ENCODE data around the gene ZNF79.
"Not testable (repeated sequence)": the region's sequence is repeated elsewhere in the genome, so short reads cannot be mapped to it uniquely, and the experiment has no call there.

ZNF79 gene

GRCh38 chr9:127452691-127453090 lies 28.5 kb downstream of the ZNF79 start:
- no peak for ATAC-seq
- peak overlapping the region; percentile 93 to 95 for H3K4me3 Mint-ChIP-seq
- no peak overlapping the region for H3K27ac Mint-ChIP-seq

GRCh38 chr9:127455324-127455992 lies 31.3 kb downstream of the ZNF79 start:
- no peak overlapping the region for H3K4me3 Mint-ChIP-seq

More at GRCh38 chr9:127452691-127453090, 28.5 kb downstream of the ZNF79 start:
- H3K9me3 Mint-ChIP-seq = no peaks in the 10 kb centered on the region
- H3K27me3 Mint-ChIP-seq = no peaks in the 10 kb centered on the region
- H3K4me1 Mint-ChIP-seq = peaks cover 54% of the 10 kb centered on the region
- DNase-seq = no peak

GRCh38 chr9:127457191-127457878 lies 33.2 kb downstream of the ZNF79 start:
- peaks cover 19% of the 10 kb centered on the region for H3K4me1 Mint-ChIP-seq
- no peak for ATAC-seq

More at GRCh38 chr9:127455324-127455992, 31.3 kb downstream of the ZNF79 start:
- ATAC-seq (no peak), DNase-seq (no peak)
- Mint-ChIP-seq H3K4me1 (peaks cover 26% of the 10 kb centered on the region), H3K9me3 (no peaks in the 10 kb centered on the region), H3K27me3 (no peaks in the 10 kb centered on the region), H3K27ac (no peak overlapping the region)

GRCh38 chr9:127458921-127459320 lies 34.7 kb downstream of the ZNF79 start:
- no peak overlapping the region for H3K4me3 Mint-ChIP-seq
- DNase-seq (no peak), ATAC-seq (no peak)
- H3K27me3 Mint-ChIP-seq = no peaks in the 10 kb centered on the region
- H3K9me3 Mint-ChIP-seq = no peaks in the 10 kb centered on the region
- H3K4me1 Mint-ChIP-seq = peaks cover 6% of the 10 kb centered on the region
- H3K27ac Mint-ChIP-seq = no peak overlapping the region

More at GRCh38 chr9:127457191-127457878, 33.2 kb downstream of the ZNF79 start:
- peak overlapping the region in 1 of 2 donors; percentile 75 for H3K27ac Mint-ChIP-seq
- H3K4me3 Mint-ChIP-seq = no peak overlapping the region
- H3K27me3 Mint-ChIP-seq = no peaks in the 10 kb centered on the region
- no peak for DNase-seq
- no peaks in the 10 kb centered on the region for H3K9me3 Mint-ChIP-seq

DNA sequence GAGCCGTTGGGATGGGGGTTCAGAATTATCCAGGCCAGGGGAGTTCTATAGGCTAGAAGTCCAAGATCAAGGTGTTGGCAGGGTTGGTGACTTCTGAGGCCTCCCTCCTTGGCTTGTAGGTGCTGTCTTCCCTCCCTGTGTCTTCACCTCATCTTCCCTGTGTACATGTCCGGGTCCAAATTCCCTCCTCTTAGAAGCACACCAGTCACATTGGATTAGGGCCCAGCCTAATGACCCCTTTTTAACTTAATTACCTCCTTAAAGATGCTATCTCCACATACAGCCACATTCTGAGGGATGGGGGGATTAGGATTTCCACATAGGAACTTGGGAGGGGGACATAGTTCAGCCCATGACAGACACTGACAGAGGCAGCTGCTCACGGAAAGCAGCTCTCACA lies 39.2 kb downstream of the ZNF79 start:
- DNase-seq (no peak), ATAC-seq (no peak)
- Mint-ChIP-seq H3K27ac (no peak overlapping the region), H3K4me1 (no peaks in the 10 kb centered on the region), H3K27me3 (no peaks in the 10 kb centered on the region), H3K4me3 (no peak overlapping the region), H3K9me3 (no peaks in the 10 kb centered on the region)

DNA sequence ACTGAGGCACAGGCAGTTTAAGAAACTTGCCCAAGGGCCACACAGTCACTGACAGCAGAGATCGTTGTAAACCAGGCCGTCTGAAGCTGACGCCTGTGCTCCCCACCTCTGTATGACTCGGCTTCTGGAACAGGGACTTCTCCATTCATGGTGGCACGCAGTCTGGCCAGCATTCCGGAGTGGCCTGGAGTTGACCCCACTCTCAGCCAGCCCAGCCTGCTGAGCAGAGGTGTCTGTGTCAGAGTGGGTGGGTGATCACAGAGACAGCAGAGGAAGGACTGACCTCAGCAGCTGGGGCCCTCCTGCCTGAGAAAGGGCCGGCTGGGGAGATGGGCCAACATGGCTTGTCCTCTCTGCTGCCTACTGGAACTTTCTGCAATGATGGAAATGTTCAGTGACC lies 39.7 kb downstream of the ZNF79 start:
- H3K27ac Mint-ChIP-seq = no peak overlapping the region
- no peaks in the 10 kb centered on the region for H3K27me3 Mint-ChIP-seq
- no peaks in the 10 kb centered on the region for H3K4me1 Mint-ChIP-seq
- ATAC-seq = no peak
- no peak for DNase-seq
- no peak overlapping the region for H3K4me3 Mint-ChIP-seq
- no peaks in the 10 kb centered on the region for H3K9me3 Mint-ChIP-seq

GRCh38 chr9:127466407-127466917 lies 42.3 kb downstream of the ZNF79 start:
- ATAC-seq, H3K27ac Mint-ChIP-seq, H3K27me3 Mint-ChIP-seq, H3K4me1 Mint-ChIP-seq, H3K9me3 Mint-ChIP-seq, H3K4me3 Mint-ChIP-seq, DNase-seq: not testable (repeated sequence)

DNA sequence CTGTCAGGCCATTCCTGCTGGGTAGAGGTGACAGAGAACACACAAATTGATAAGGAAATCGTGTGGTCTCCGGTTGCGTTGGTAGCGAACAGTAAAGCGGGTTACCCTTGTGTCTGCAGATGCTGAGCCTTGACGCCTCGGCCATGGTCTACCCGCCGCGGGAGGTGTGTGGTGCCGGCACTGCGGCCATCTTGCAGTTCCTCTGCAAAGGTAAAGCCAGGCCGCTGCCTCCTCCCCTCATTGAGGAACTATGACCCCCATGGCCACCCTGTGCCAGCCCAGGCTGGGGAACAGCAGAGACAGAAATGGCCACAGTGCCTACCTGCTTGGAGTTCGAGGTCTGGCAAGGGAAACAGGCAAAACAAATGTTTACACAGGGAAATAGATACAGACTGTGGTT lies 43.4 kb downstream of the ZNF79 start:
- H3K27me3 Mint-ChIP-seq = no peaks in the 10 kb centered on the region
- ATAC-seq = no peak
- H3K4me1 Mint-ChIP-seq = no peaks in the 10 kb centered on the region
- peak overlapping the region; percentile 27 to 42 for H3K27ac Mint-ChIP-seq
- H3K9me3 Mint-ChIP-seq = no peaks in the 10 kb centered on the region
- no peak for DNase-seq
- no peak overlapping the region for H3K4me3 Mint-ChIP-seq

GRCh38 chr9:127470662-127471061 lies 46.5 kb downstream of the ZNF79 start:
- Mint-ChIP-seq H3K9me3 (no peaks in the 10 kb centered on the region), H3K27me3 (no peaks in the 10 kb centered on the region), H3K27ac (no peak overlapping the region), H3K4me1 (no peaks in the 10 kb centered on the region), H3K4me3 (no peak overlapping the region)
- DNase-seq (no peak), ATAC-seq (no peak)

DNA sequence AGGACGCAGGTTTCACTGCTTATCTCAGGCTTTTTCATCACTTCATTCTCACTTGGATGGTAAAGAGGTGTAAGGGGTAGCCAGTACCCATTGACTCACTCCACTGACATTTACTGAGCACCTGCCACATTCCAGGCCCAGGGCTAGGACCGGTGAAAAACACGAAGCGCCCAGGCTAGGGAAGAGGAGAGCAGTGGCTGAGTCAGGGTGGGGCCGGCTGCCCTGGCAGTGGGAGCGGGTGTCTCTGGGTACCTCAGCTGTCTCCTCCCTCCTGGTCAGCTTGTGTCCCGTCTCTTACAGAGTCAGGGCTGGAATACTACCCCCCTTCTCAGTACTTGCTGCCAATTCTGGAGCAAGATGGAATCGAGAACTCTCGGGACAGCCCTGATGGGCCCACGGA lies 49.3 kb downstream of the ZNF79 start:
- no peaks in the 10 kb centered on the region for H3K4me1 Mint-ChIP-seq
- DNase-seq (no peak), ATAC-seq (no peak)
- no peak overlapping the region for H3K4me3 Mint-ChIP-seq
- no peaks in the 10 kb centered on the region for H3K9me3 Mint-ChIP-seq
- H3K27ac Mint-ChIP-seq = no peak overlapping the region
- H3K27me3 Mint-ChIP-seq = no peaks in the 10 kb centered on the region

DNA sequence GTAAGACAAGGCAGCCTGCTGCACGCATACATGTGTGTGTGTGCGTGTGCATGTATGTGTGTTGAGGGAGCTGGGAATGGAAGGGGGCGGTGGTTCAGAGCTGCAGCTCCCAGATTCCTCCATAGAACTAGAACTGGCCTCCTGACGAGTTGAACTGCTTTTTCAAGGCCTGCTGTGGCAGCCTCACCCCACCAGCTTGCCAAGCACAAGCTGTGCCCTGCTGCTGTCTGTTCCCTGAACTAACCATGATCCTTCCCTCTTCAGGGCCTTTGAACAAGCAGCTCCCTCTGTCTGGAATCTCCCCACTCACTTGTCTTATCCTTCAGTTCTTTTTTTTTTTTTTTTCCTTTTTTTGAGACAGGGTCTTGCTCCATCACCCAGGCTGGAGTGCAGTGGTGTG lies 49.8 kb downstream of the ZNF79 start:
- Mint-ChIP-seq H3K27ac (peak overlapping the region in 1 of 2 donors; percentile 19), H3K27me3 (no peaks in the 10 kb centered on the region), H3K4me3 (no peak overlapping the region), H3K9me3 (no peaks in the 10 kb centered on the region), H3K4me1 (no peaks in the 10 kb centered on the region)
- DNase-seq (no peak), ATAC-seq (no peak)

- ATAC-seq (no peak), DNase-seq (no peak)
- no peaks in the 10 kb centered on the region for H3K4me1 Mint-ChIP-seq
- no peaks in the 10 kb centered on the region for H3K9me3 Mint-ChIP-seq
- H3K27ac Mint-ChIP-seq = peak overlapping the region in 1 of 2 donors; percentile 43
- no peak overlapping the region for H3K4me3 Mint-ChIP-seq
- no peaks in the 10 kb centered on the region for H3K27me3 Mint-ChIP-seq
Observed at GRCh38 chr9:127474592-127474991, 50.4 kb downstream of the ZNF79 start.

DNA sequence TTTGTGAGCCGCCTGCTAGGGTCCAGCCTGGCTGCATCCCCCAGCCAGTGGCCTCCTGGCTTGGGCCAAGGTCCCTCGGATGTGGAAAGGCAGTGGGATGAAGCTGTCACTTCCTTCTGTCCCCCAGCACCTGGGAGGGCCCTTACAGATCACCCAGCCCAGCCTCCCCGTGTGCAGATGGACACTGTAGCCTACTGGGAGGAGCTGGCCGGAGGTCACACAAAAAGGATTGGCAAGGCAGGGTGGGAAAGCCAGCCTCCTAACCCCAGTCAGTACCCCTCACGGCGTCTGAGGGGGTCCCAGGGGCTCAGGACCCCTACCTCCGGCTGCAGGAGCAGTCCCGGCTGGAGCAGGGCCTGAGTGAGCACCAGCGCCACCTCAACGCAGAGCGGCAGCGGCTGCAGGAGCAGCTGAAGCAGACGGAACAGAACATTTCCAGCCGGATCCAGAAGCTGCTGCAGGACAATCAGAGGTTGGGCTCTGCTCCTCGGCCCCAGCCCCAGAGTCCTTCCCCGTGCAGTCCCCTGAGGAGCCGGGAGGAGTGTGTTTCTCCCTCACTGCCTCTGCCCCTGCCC lies 55.4 kb downstream of the ZNF79 start:
- H3K9me3 Mint-ChIP-seq = no peaks in the 10 kb centered on the region
- DNase-seq = no peak
- ATAC-seq = no peak
- peak overlapping the region in 1 of 2 donors; percentile 48 for H3K27ac Mint-ChIP-seq
- H3K4me1 Mint-ChIP-seq = no peaks in the 10 kb centered on the region
- no peak overlapping the region for H3K4me3 Mint-ChIP-seq
- no peaks in the 10 kb centered on the region for H3K27me3 Mint-ChIP-seq

GRCh38 chr9:127482662-127483061 lies 58.5 kb downstream of the ZNF79 start:
- H3K4me3 Mint-ChIP-seq = no peak overlapping the region
- H3K27ac Mint-ChIP-seq = peak overlapping the region in 1 of 2 donors; percentile 20
- ATAC-seq (no peak), DNase-seq (no peak)
- H3K27me3 Mint-ChIP-seq = no peaks in the 10 kb centered on the region
- no peaks in the 10 kb centered on the region for H3K9me3 Mint-ChIP-seq
- no peaks in the 10 kb centered on the region for H3K4me1 Mint-ChIP-seq

GRCh38 chr9:127485995-127486394 lies 61.8 kb downstream of the ZNF79 start:
- no peaks in the 10 kb centered on the region for H3K4me1 Mint-ChIP-seq
- no peak for ATAC-seq
- no peaks in the 10 kb centered on the region for H3K27me3 Mint-ChIP-seq
- no peak overlapping the region for H3K27ac Mint-ChIP-seq
- no peak overlapping the region for H3K4me3 Mint-ChIP-seq
- H3K9me3 Mint-ChIP-seq = no peaks in the 10 kb centered on the region
- DNase-seq = no peak

- Mint-ChIP-seq H3K9me3 (no peaks in the 10 kb centered on the region), H3K27me3 (no peaks in the 10 kb centered on the region), H3K4me1 (no peaks in the 10 kb centered on the region), H3K27ac (no peak overlapping the region), H3K4me3 (no peak overlapping the region)
- ATAC-seq (no peak), DNase-seq (no peak)
Observed at GRCh38 chr9:127488946-127489345, 64.8 kb downstream of the ZNF79 start.

Data from stimulated activated naive CD8-positive, alpha-beta T cell treated with anti-CD3 and anti-CD28 coated beads, Interleukin-15, amount 100 ng/mL, for 72 hours (primary cell).